ENCODE data around the gene ABT1.

- TF ChIP-seq CTCF (conservative IDR thresholded peaks at IDR 0.05; ENCODE audit: low read depth, low read length) (no peak), EZH2 (IDR thresholded peaks at IDR 0.05; ENCODE audit: low read length, unreplicated experiment) (no peak)
These were observed 1.1 kb downstream of the ABT1 start for GRCh38 chr6:26597821-26598220.
